ENCODE data around the gene CASP7. TPM values are rescaled to one million over a fixed set of nuclear protein-coding genes. Genes with fewer than 3 reads are reported as not detected.
A peak's percentile ranks its signal among the peaks of the same experiment; 100 is the strongest.

CASP7 gene
- total RNA-seq, 3 donors from 2014 or later = 19.0 to 27.2 (median 24.3) TPM

GRCh38 chr10:113680190-113681111, 739 bp downstream of the CASP7 start:
- Histone ChIP-seq H3K9me3 (peaks cover 0 to 5% of the 10 kb centered on the region in 2 donors), H3K27me3 (no peaks in the 10 kb centered on the region), H3K36me3 (no peaks in the 10 kb centered on the region), H3K4me1 (no peaks in the 10 kb centered on the region), H3K4me3 (peak overlapping the region; percentile 75 to 99 (median 90)), H3K27ac (peak overlapping the region; percentile 96 to 97)
- DNase-seq (ENCODE audit: low spot score in 2 of 2) = peak in 1 of 2 donors; percentile 30
- TF ChIP-seq CTCF (IDR thresholded peaks at IDR 0.05) (no peak), POLR2AphosphoS5 (IDR thresholded peaks at IDR 0.05) (no peak), POLR2A (IDR thresholded peaks at IDR 0.05) (no peak)
- intact Hi-C loops (cut with DNase I; ENCODE audit: low total_unique reads) = no loop called here

GRCh38 chr10:113681533-113682470, 2.1 kb downstream of the CASP7 start:
- Histone ChIP-seq H3K4me3 (no peak overlapping the region), H3K9me3 (peaks cover 0 to 11% of the 10 kb centered on the region in 2 donors), H3K36me3 (no peaks in the 10 kb centered on the region), H3K27me3 (no peaks in the 10 kb centered on the region), H3K27ac (peak overlapping the region; percentile 4 to 96), H3K4me1 (no peaks in the 10 kb centered on the region)
- no peak for DNase-seq (ENCODE audit: low spot score in 2 of 2)
- TF ChIP-seq CTCF (IDR thresholded peaks at IDR 0.05) (no peak), POLR2A (IDR thresholded peaks at IDR 0.05) (no peak), POLR2AphosphoS5 (IDR thresholded peaks at IDR 0.05) (no peak)
- intact Hi-C loops (cut with DNase I; ENCODE audit: low total_unique reads) = no loop called here

- H3K9me3 ChIP-seq = peaks cover 0 to 26% of the 10 kb centered on the region in 2 donors
- no peak overlapping the region for H3K27ac ChIP-seq
- intact Hi-C loops (cut with DNase I; ENCODE audit: low total_unique reads) = no loop called here
- H3K27me3 ChIP-seq = no peaks in the 10 kb centered on the region
- H3K4me3 ChIP-seq = no peak overlapping the region
- no peaks in the 10 kb centered on the region for H3K4me1 ChIP-seq
- DNase-seq (ENCODE audit: low spot score in 2 of 2) = no peak
- H3K36me3 ChIP-seq = no peaks in the 10 kb centered on the region
- TF ChIP-seq POLR2AphosphoS5 (IDR thresholded peaks at IDR 0.05) (no peak), POLR2A (IDR thresholded peaks at IDR 0.05) (no peak), CTCF (IDR thresholded peaks at IDR 0.05) (no peak)
These were observed 3.6 kb downstream of the CASP7 start for GRCh38 chr10:113683300-113683699.

- DNase-seq (ENCODE audit: low spot score in 2 of 2) = no peak
- Histone ChIP-seq H3K27ac (no peak overlapping the region), H3K4me3 (no peak overlapping the region)
These were observed 6.3 kb downstream of the CASP7 start for GRCh38 chr10:113686028-113686427.

More at GRCh38 chr10:113686028-113686427, 6.3 kb downstream of the CASP7 start:
- peaks cover 7 to 32% of the 10 kb centered on the region in 2 donors for H3K9me3 ChIP-seq
- no peaks in the 10 kb centered on the region for H3K27me3 ChIP-seq
- intact Hi-C loops (cut with DNase I; ENCODE audit: low total_unique reads) = no loop called here
- TF ChIP-seq POLR2AphosphoS5 (IDR thresholded peaks at IDR 0.05) (no peak), CTCF (IDR thresholded peaks at IDR 0.05) (no peak)
- no peaks in the 10 kb centered on the region for H3K4me1 ChIP-seq
- no peaks in the 10 kb centered on the region for H3K36me3 ChIP-seq
